AG09309 (cell line): ENCODE data around the gene COL26A1.
"Not testable (repeated sequence)": the region's sequence is repeated elsewhere in the genome, so short reads cannot be mapped to it uniquely, and the experiment has no call there.

ENCODE experiments used
- DNase-seq: peaks from one replicate; pipeline ENCODE4 v3.0.0-alpha.2; 2010; ENCODE audit warnings: low read depth
- H3K4me3 ChIP-seq: 2 replicates; pipeline ENCODE4 v1.5.1; 2011; ENCODE audit warnings: mild to moderate bottlenecking, low read depth, low read length, moderate library complexity; ENCODE audit not compliant: control insufficient read depth
- CTCF ChIP-seq: IDR thresholded peaks from 2 replicates; pipeline ENCODE4 v1.5.1; 2011; ENCODE audit warnings: mild to moderate bottlenecking, low read depth, low read length, inconsistent platforms; ENCODE audit not compliant: insufficient read depth, control insufficient read depth; ENCODE audit errors: missing control alignments

Gene COL26A1

GRCh38 chr7:101602484-101603241 is 240.0 kb downstream of the COL26A1 start:
- no peak overlapping the region for H3K4me3 ChIP-seq
- DNase-seq: no peak
- TF ChIP-seq CTCF: peak; percentile 98

DNA sequence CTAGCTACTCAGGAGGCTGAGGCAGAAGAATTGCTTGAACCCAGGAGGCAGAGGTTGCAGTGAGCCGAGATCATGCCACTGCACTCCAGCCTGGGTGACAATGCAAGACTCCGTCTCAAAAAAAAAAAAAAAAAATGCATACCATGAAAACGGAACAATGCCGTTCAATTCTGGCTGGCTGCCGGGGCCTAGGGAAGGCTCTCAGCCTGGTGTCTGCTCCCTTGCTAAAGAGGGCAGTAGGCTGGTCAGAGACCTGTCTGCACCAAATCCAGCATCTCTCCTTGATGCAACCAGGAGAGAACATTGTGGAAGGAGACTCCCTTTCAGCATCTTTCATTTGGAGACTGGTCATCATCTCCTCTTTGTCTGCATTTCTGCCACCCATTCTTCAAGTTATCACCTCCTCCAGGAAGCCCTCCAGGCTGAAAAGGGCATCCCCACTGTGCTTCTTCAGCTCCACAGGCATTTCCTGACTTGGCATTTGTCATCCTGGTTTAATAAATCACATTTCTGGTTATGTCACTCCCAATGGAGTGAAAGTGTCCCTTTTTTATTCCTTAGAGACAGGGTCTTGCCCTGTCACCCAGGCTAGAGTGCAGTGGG is 241.8 kb downstream of the COL26A1 start:
- DNase-seq: no peak

DNA sequence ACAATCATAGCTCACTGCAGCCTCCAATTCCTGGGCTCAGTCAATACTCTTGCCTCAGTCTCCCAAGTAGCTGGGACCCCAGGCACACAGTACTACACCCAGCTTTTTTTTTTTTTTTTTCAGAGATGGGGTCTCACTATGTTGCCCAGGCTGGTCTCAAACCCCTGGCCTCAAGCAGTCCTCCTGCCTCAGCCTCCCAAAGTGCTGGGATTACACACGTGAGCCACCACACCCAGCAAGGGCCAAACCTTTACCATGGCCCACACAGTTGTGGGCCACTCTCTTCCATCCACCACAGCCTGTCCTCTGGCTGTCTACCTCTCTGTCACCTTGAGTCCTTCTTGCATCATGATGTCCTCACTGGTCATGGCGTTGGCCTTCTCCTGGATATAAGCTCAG is 242.3 kb downstream of the COL26A1 start:
- DNase-seq, H3K4me3 ChIP-seq: not testable (repeated sequence)

More for the DNA sequence above, 241.8 kb downstream of the COL26A1 start:
- TF ChIP-seq CTCF: no peak
- H3K4me3 ChIP-seq: no peak overlapping the region

GRCh38 chr7:101605611-101606497 is 243.2 kb downstream of the COL26A1 start:
- DNase-seq: no peak
- TF ChIP-seq CTCF: no peak
- no peak overlapping the region for H3K4me3 ChIP-seq

DNA sequence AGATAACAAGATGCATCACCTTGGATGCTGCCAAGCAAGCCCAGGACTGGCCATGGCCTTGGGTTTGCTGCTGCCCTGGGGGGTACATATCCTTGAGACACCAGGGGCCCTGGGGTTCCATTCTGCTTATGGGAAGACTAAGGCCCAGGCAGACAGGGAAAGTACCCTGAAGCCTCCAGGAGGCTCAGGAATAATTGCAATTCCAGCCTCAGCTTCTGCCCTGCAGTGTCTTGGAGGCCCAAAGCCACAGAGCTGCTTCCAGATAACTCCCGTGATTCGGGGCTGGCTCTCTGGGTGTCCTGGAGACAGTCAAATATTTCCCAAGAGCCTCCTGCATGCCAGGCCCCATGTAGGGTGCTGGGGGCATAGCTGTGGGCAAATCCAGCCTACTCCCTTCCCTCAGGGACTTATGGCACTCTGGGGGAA is 243.8 kb downstream of the COL26A1 start:
- no peak overlapping the region for H3K4me3 ChIP-seq
- no peak for TF ChIP-seq CTCF
- DNase-seq: no peak
